Measurements from ENCODE around the gene AFG1L. TPM values are rescaled to one million over a fixed set of nuclear protein-coding genes. Genes with fewer than 3 reads are reported as not detected.
"Not testable (repeated sequence)": the region's sequence is repeated elsewhere in the genome, so short reads cannot be mapped to it uniquely, and the experiment has no call there.

AFG1L gene
- total RNA-seq, 2 donors from 2014 or later, result 2.9 to 4.1 TPM

GRCh38 chr6:108268845-108269244 is 26.0 kb upstream of the AFG1L start:
- Histone ChIP-seq H3K27me3 (no peaks in the 10 kb centered on the region), H3K9me3 (no peaks in the 10 kb centered on the region), H3K4me3 (no peak overlapping the region), H3K4me1 (no peaks in the 10 kb centered on the region), H3K36me3 (no peaks in the 10 kb centered on the region), H3K27ac (no peak overlapping the region)
- TF ChIP-seq CTCF (IDR thresholded peaks at IDR 0.05), result no peak
- no peak for DNase-seq (ENCODE audit: low spot score)

- H3K27ac ChIP-seq; H3K9me3 ChIP-seq; DNase-seq (ENCODE audit: low spot score): not testable (repeated sequence)
Measured at GRCh38 chr6:108269955-108270354, 24.9 kb upstream of the AFG1L start.

GRCh38 chr6:108274546-108274945 is 20.3 kb upstream of the AFG1L start:
- Histone ChIP-seq H3K9me3 (no peaks in the 10 kb centered on the region), H3K4me3 (no peak overlapping the region), H3K27me3 (no peaks in the 10 kb centered on the region), H3K27ac (no peak overlapping the region), H3K36me3 (no peaks in the 10 kb centered on the region), H3K4me1 (no peaks in the 10 kb centered on the region)
- no peak for TF ChIP-seq CTCF (IDR thresholded peaks at IDR 0.05)
- DNase-seq (ENCODE audit: low spot score), result no peak

More at GRCh38 chr6:108269955-108270354, 24.9 kb upstream of the AFG1L start:
- H3K4me3 ChIP-seq, H3K36me3 ChIP-seq, H3K4me1 ChIP-seq, H3K27me3 ChIP-seq: not testable (repeated sequence)

GRCh38 chr6:108275976-108276375 is 18.9 kb upstream of the AFG1L start:
- TF ChIP-seq CTCF (IDR thresholded peaks at IDR 0.05), result no peak
- Histone ChIP-seq H3K4me3 (no peak overlapping the region), H3K27me3 (no peaks in the 10 kb centered on the region), H3K27ac (no peak overlapping the region), H3K36me3 (no peaks in the 10 kb centered on the region), H3K4me1 (no peaks in the 10 kb centered on the region), H3K9me3 (no peaks in the 10 kb centered on the region)
- no peak for DNase-seq (ENCODE audit: low spot score)

- no peaks in the 10 kb centered on the region for H3K36me3 ChIP-seq
- H3K27ac ChIP-seq, result no peak overlapping the region
- no peaks in the 10 kb centered on the region for H3K27me3 ChIP-seq
- DNase-seq (ENCODE audit: low spot score), result no peak
- no peak for TF ChIP-seq CTCF (IDR thresholded peaks at IDR 0.05)
- H3K9me3 ChIP-seq, result no peaks in the 10 kb centered on the region
- H3K4me3 ChIP-seq, result no peak overlapping the region
- H3K4me1 ChIP-seq, result no peaks in the 10 kb centered on the region
Measured at GRCh38 chr6:108277295-108277694, 17.6 kb upstream of the AFG1L start.

GRCh38 chr6:108277831-108278230 is 17.0 kb upstream of the AFG1L start:
- Histone ChIP-seq H3K4me3 (no peak overlapping the region), H3K4me1 (no peaks in the 10 kb centered on the region), H3K27me3 (no peaks in the 10 kb centered on the region), H3K9me3 (no peaks in the 10 kb centered on the region), H3K27ac (no peak overlapping the region), H3K36me3 (no peaks in the 10 kb centered on the region)
- no peak for DNase-seq (ENCODE audit: low spot score)
- no peak for TF ChIP-seq CTCF (IDR thresholded peaks at IDR 0.05)
